K562 (cell line): ENCODE measurements around the gene KLHL22. TPM values are rescaled to one million over a fixed set of nuclear protein-coding genes. Genes with fewer than 3 reads are reported as not detected.

ENCODE experiments used
- ATAC-seq: fragments of 200-7000 bp; cut with Tn5 transposase; 3 replicates; pipeline ENCODE4 v1.9.1; 2020; ENCODE audit warnings: moderate library complexity
- BruUV-seq: library from RNA; stranded (reverse); fragments of 400-500 nt; replicated peaks from 2 replicates; lab custom pipeline; 2021; lab: Mats Ljungman, UMichigan
- CTCF ChIA-PET: fragments of 300-600 bp; formaldehyde crosslinking; extraction: SDS; loops from one replicate; lab custom pipeline; 2021; ENCODE audit warnings: low intra/inter-chr PET ratio; lab: Yijun Ruan, JAX
- POLR2A ChIA-PET: fragments of 300-600, 350-650 bp; sonication (Branson Sonifier 250); formaldehyde crosslinking; extraction: SDS; loops from one replicate; lab custom pipeline; 2021; ENCODE audit warnings: antibody characterized with exemption, inconsistent platforms; lab: Yijun Ruan, JAX
- DNase-seq, 4 experiments: peaks; one replicate each; pipeline versions ENCODE4 v3.0.0 to v3.0.0-alpha.2; 2011 to 2018; ENCODE audit warnings: low spot score in 3 of 4, mixed read lengths in 3 of 4; ENCODE audit errors: extremely low read depth in 1 of 4
- FAIRE-seq: peaks from 2 replicates; lab custom pipeline; 2011; peaks lifted over from hg19 to GRCh38; lab: Jason Lieb, UNC
- H2AFZ ChIP-seq: 2 replicates; pipeline ENCODE4 v1.6.0; 2011; ENCODE audit warnings: low read depth, low read length, control low read depth, inconsistent platforms
- H3K27ac ChIP-seq: fragments of 200-600 bp; 3 replicates; pipeline ENCODE4 v1.8.0; 2011; ENCODE audit warnings: low read depth, mild to moderate bottlenecking, control low read depth, inconsistent platforms, low read length, moderate library complexity, mixed read lengths; ENCODE audit errors: extremely low read depth
- H3K27me3 ChIP-seq, 2 experiments: fragments of 300-600 bp in 1 of 2; 2 replicates in 1 of 2; 3 replicates in 1 of 2; pipeline versions ENCODE4 v1.6.0 to v1.8.0; 2011; ENCODE audit warnings: inconsistent platforms in 2 of 2, low read length in 2 of 2, mild to moderate bottlenecking in 1 of 2, mixed read lengths in 1 of 2, moderate library complexity in 1 of 2; ENCODE audit not compliant: control insufficient read depth in 2 of 2, insufficient read depth in 2 of 2
- H3K36me3 ChIP-seq: fragments of 300-600 bp; 3 replicates; pipeline ENCODE4 v1.8.0; 2011; ENCODE audit warnings: mild to moderate bottlenecking, low read length, inconsistent platforms; ENCODE audit not compliant: control insufficient read depth, insufficient read depth
- H3K4me1 ChIP-seq, 2 experiments: fragments of 200-600 bp in 1 of 2; replicated peaks in 1 of 2; 2 replicates in 1 of 2; 3 replicates in 1 of 2; pipeline versions ENCODE4 v1.5.1 to v1.8.0; 2011; ENCODE audit warnings: inconsistent platforms in 2 of 2, low read length in 2 of 2, mild to moderate bottlenecking in 1 of 2, mixed read lengths in 1 of 2, moderate library complexity in 1 of 2; ENCODE audit not compliant: control insufficient read depth in 2 of 2, insufficient read depth in 2 of 2
- H3K4me2 ChIP-seq: 2 replicates; pipeline ENCODE4 v1.6.1; 2011; ENCODE audit warnings: low read length, control low read depth, inconsistent platforms, mixed read lengths; ENCODE audit not compliant: insufficient read depth
- H3K4me3 ChIP-seq: fragments of 200-600 bp; sonication (generic), shearing (Covaris generic); 2 replicates; pipeline ENCODE4 v1.5.1; 2016; ENCODE audit warnings: control low read depth, inconsistent platforms
- H3K79me2 ChIP-seq: fragments of 200-600 bp; 3 replicates; pipeline ENCODE4 v1.8.0; 2011; ENCODE audit warnings: low read length, inconsistent platforms; ENCODE audit not compliant: control insufficient read depth, insufficient read depth
- H3K9ac ChIP-seq, 2 experiments: 2 replicates each; pipeline versions ENCODE4 v1.6.0 to v1.6.1; 2011; ENCODE audit warnings: low read depth in 2 of 2, low read length in 2 of 2, control low read depth in 1 of 2, inconsistent platforms in 1 of 2, mild to moderate bottlenecking in 1 of 2, mixed read lengths in 1 of 2; ENCODE audit not compliant: insufficient read depth in 1 of 2
- H3K9me1 ChIP-seq: one replicate; pipeline ENCODE4 v1.6.0; 2011; ENCODE audit warnings: inconsistent platforms, mild to moderate bottlenecking, low read length, moderate library complexity; ENCODE audit not compliant: control insufficient read depth, insufficient read depth
- H3K9me3 ChIP-seq: replicated peaks from 2 replicates; pipeline ENCODE4 v1.5.1; 2011; ENCODE audit warnings: low read depth, low read length, inconsistent platforms; ENCODE audit not compliant: control insufficient read depth, insufficient read depth
- H4K20me1 ChIP-seq: replicated peaks from 2 replicates; pipeline ENCODE4 v1.6.1; 2011; ENCODE audit warnings: low read length, inconsistent platforms, mixed read lengths; ENCODE audit not compliant: control insufficient read depth, insufficient read depth
- FOXK1 ChIP-seq: sonication (generic); formaldehyde crosslinking; IDR thresholded peaks from 2 replicates; pipeline ENCODE4 v1.8.0; 2022; ENCODE audit warnings: missing genetic modification reagents, mild to moderate bottlenecking, borderline replicate concordance
- GTF2B ChIP-seq: IDR thresholded peaks from 2 replicates; pipeline ENCODE4 v1.6.1; 2011; ENCODE audit not compliant: insufficient read length; ENCODE audit errors: extremely low read depth
- HOXB6 ChIP-seq: fragments of 250-450 bp; sonication (Bioruptor Pico); IDR thresholded peaks from 2 replicates; pipeline ENCODE4 v1.5.1; 2022; ENCODE audit warnings: mild to moderate bottlenecking, borderline replicate concordance
- LEF1 ChIP-seq: fragments of 450-650 bp; IDR thresholded peaks from 2 replicates; pipeline ENCODE4 v1.6.1; 2016; ENCODE audit warnings: mild to moderate bottlenecking
- NBN ChIP-seq: fragments of 450-650 bp; IDR thresholded peaks from 2 replicates; pipeline ENCODE4 v1.6.1; 2016; ENCODE audit warnings: low read depth, mild to moderate bottlenecking
- NCOA2 ChIP-seq, 2 experiments: fragments of 450-650 bp; IDR thresholded peaks; 2 replicates each; pipeline ENCODE4 v1.6.1; 2018; ENCODE audit warnings: mild to moderate bottlenecking in 2 of 2, moderate library complexity in 1 of 2; ENCODE audit not compliant: partially characterized antibody in 2 of 2
- SETDB1 ChIP-seq: IDR thresholded peaks from one replicate; pipeline ENCODE4 v1.6.1; 2012; ENCODE audit warnings: low read length, control low read depth, inconsistent platforms
- THRAP3 ChIP-seq: fragments of 450-650 bp; IDR thresholded peaks from 2 replicates; pipeline ENCODE4 v1.6.1; 2016; ENCODE audit warnings: mild to moderate bottlenecking, inconsistent platforms, borderline replicate concordance
- WHSC1 ChIP-seq: IDR thresholded peaks from one replicate; pipeline ENCODE4 v1.6.1; 2012; ENCODE audit warnings: low read length, control low read depth, inconsistent platforms
- ZNF239 ChIP-seq: fragments of 250-450 bp; sonication (Bioruptor Pico); IDR thresholded peaks from 2 replicates; pipeline ENCODE4 v1.4.0; 2020; ENCODE audit warnings: mild to moderate bottlenecking
- WGBS: fragments of 100-300 bp; shearing (Covaris generic); methylation state at CpG from one replicate; pipeline ENCODE4 v1.1.6; 2016; ENCODE audit warnings: low coverage, mixed read lengths; ENCODE audit not compliant: insufficient coverage; ENCODE audit errors: missing lambda C conversion rate; 5-methylcytosine and 5-hydroxymethylcytosine counted together
- in situ Hi-C: fragments of 300-500 bp; cut with MboI; formaldehyde crosslinking; loops from 4 replicates; pipeline ENCODE4 v1.15.0; 2018; ENCODE audit warnings: inconsistent platforms, mixed read lengths
- intact Hi-C: fragments of 100-400 bp; cut with micrococcal nuclease; formaldehyde crosslinking; loops from 2 replicates; pipeline ENCODE4 v1.14.2; 2022
- polyA plus RNA-seq, 8 experiments: library from polyadenylated mRNA; depleted of rRNA in 4 of 8; stranded (reverse) in 5 of 8; unstranded in 3 of 8; fragments of >200 nt; fragmentation: Nextera tagmentation in 2 of 8; fragmentation: Illumina TruSeq in 1 of 8; extraction: Ambion mirVana in 2 of 8; extraction: Trizol in 1 of 8; gene quantifications; 2 replicates each; pipeline versions ENCODE4 v1.2.1 to v1.2.3, GENCODE V29; 2011 to 2014; ENCODE audit warnings: inconsistent platforms in 1 of 8, missing spikeins in 1 of 8
- total RNA-seq, 7 experiments: library from RNA; depleted of rRNA in 6 of 7; stranded (reverse); fragments of >200 nt in 6 of 7; fragmentation: Illumina TruSeq in 2 of 7; extraction: Trizol in 2 of 7; gene quantifications; 2 replicates each; pipeline versions ENCODE4 v1.2.1 to v1.2.3, GENCODE V29; 2011 to 2021; ENCODE audit warnings: low replicate concordance in 1 of 7
- TF ChIP-seq, protein P1 (sequence below), 2 experiments: fragments of 450-650 bp in 1 of 2; sonication (generic) in 1 of 2; formaldehyde crosslinking in 1 of 2; IDR thresholded peaks; 2 replicates each; pipeline versions ENCODE4 v1.7.1 to v1.9.0; 2016 to 2022; ENCODE audit warnings: inconsistent platforms in 1 of 2, mild to moderate bottlenecking in 1 of 2, missing genetic modification reagents in 1 of 2

KLHL22 gene
- total and polyA plus RNA-seq, 9 of the 15 experiments (the other 6 are each of a cell fraction or from before 2014, with no cell fraction given) = 1.3 to 25.6 (median 15.2) TPM

DNA sequence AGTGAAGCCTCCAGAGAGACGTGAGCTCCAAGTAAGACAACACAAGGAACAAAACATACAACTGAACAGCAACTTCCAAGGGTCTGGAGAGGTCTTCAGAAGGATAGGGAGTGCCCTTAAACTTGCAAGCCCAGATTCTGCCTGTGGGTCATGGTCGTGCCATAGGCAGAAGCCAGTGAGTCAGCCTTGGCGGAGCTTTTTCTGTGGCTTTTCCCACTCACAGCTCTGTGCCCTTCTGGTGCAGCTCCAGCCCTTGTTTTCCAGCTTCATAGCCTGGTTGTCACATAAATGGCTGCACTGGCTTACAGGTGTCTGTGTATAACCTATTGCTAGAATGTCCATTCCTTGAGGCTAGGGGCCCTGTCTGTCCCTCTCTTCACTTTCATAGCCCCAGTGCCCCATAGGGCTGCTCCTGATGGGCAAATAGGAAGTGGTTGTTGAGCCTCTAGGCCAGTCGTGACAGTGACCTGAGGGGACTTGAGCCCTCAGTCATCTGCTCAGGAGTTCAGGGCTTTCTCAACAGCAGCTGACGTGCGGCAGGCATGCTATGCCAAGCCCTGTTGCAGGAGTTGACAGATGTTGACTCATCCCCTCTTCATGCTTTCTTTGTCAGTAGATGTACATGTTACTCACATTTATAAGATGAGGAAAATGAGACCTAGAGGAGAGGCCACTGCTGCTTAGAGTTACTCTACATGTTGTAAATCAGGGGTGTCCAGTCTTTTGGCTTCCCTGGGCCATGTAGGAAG lies 19.2 kb upstream of the KLHL22 start:
- peaks cover 93% of the 10 kb centered on the region for H3K79me2 ChIP-seq
- FAIRE-seq (no peak), ATAC-seq (no peak), DNase-seq (no peak)
- H4K20me1 ChIP-seq = peaks cover 68% of the 10 kb centered on the region
- no peaks in the 10 kb centered on the region for H3K9me3 ChIP-seq
- no peak overlapping the region for H3K4me3 ChIP-seq
- no peak overlapping the region for H2AFZ ChIP-seq
- 76% methylated on average over 6 of the region's 6 CpGs for WGBS
- in situ Hi-C loops = no loop called here
- H3K9me1 ChIP-seq = peaks cover 27% of the 10 kb centered on the region
- CTCF ChIA-PET = no interaction called here
- POLR2A ChIA-PET = interaction anchor here (0.6 to 39.5 kb wide), 6 partner anchors 10 to 1425 kb away, joined by 3 to 1693 read pairs (median 4); no protein-coding TSS in a partner anchor
- no peak overlapping the region for H3K4me2 ChIP-seq
- no TSS peak for BruUV-seq
- intact Hi-C loops = no loop called here
- no peaks in the 10 kb centered on the region for H3K27me3 ChIP-seq
- peaks cover 23 to 25% of the 10 kb centered on the region in 2 experiments for H3K4me1 ChIP-seq
- no peak overlapping the region for H3K27ac ChIP-seq
- peak overlapping the region in 1 of 2 experiments; percentile 17; a peak in 1 of 4 replicates for H3K9ac ChIP-seq
- peaks cover 82% of the 10 kb centered on the region for H3K36me3 ChIP-seq
- no peak for TF ChIP-seq NCOA2 (IDR thresholded peaks at IDR 0.05; ENCODE audit: partially characterized antibody in 2 of 2)
- TF ChIP-seq LEF1 = no peak
- TF ChIP-seq, protein P1, sequence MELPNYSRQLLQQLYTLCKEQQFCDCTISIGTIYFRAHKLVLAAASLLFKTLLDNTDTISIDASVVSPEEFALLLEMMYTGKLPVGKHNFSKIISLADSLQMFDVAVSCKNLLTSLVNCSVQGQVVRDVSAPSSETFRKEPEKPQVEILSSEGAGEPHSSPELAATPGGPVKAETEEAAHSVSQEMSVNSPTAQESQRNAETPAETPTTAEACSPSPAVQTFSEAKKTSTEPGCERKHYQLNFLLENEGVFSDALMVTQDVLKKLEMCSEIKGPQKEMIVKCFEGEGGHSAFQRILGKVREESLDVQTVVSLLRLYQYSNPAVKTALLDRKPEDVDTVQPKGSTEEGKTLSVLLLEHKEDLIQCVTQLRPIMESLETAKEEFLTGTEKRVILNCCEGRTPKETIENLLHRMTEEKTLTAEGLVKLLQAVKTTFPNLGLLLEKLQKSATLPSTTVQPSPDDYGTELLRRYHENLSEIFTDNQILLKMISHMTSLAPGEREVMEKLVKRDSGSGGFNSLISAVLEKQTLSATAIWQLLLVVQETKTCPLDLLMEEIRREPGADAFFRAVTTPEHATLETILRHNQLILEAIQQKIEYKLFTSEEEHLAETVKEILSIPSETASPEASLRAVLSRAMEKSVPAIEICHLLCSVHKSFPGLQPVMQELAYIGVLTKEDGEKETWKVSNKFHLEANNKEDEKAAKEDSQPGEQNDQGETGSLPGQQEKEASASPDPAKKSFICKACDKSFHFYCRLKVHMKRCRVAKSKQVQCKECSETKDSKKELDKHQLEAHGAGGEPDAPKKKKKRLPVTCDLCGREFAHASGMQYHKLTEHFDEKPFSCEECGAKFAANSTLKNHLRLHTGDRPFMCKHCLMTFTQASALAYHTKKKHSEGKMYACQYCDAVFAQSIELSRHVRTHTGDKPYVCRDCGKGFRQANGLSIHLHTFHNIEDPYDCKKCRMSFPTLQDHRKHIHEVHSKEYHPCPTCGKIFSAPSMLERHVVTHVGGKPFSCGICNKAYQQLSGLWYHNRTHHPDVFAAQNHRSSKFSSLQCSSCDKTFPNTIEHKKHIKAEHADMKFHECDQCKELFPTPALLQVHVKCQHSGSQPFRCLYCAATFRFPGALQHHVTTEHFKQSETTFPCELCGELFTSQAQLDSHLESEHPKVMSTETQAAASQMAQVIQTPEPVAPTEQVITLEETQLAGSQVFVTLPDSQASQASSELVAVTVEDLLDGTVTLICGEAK (IDR thresholded peaks at IDR 0.05) = no peak
- TF ChIP-seq, protein P1 (CRISPR knock-in tag; IDR thresholded peaks at IDR 0.05) = no peak
- no peak for TF ChIP-seq NBN
- TF ChIP-seq ZNF239 = no peak
- no peak for TF ChIP-seq THRAP3
- no peak for TF ChIP-seq GTF2B
- TF ChIP-seq HOXB6 (CRISPR knock-in tag) = 0 out of 2 replicates have a peak, but pooled peaks have one; percentile 83
- TF ChIP-seq FOXK1 = 0 out of 2 replicates have a peak, but pooled peaks have one; percentile 30
- TF ChIP-seq SETDB1 = peak; percentile 24
- TF ChIP-seq WHSC1 = peak; percentile 17
